CD14-positive monocyte (primary cell): ENCODE data around the gene KIF18A. TPM values are rescaled to one million over a fixed set of nuclear protein-coding genes. Genes with fewer than 3 reads are reported as not detected.

Source experiments
- DNase-seq, 3 donors: peaks; one replicate each; pipeline ENCODE4 v3.0.0-alpha.2; 2011 to 2022
- H2AFZ ChIP-seq: 2 replicates; pipeline ENCODE4 v1.6.0; 2012; ENCODE audit warnings: mild to moderate bottlenecking, low read depth, low read length, inconsistent platforms; ENCODE audit not compliant: insufficient read depth, poor library complexity, severe bottlenecking
- H3K27ac ChIP-seq, 2 donors: 1 replicate in 1 of 2; 2 replicates in 1 of 2; pipeline ENCODE4 v1.5.1; 2012 to 2013; ENCODE audit warnings: low read length in 2 of 2, control low read depth in 1 of 2, inconsistent platforms in 1 of 2, low read depth in 1 of 2, mild to moderate bottlenecking in 1 of 2
- H3K27me3 ChIP-seq, 2 donors: one replicate each; pipeline versions ENCODE4 v1.6.0 to v1.6.1; 2011 to 2013; ENCODE audit warnings: low read length in 2 of 2; ENCODE audit not compliant: control insufficient read depth in 2 of 2, insufficient read depth in 2 of 2
- H3K36me3 ChIP-seq, 2 donors: replicated peaks in 1 of 2; 1 replicate in 1 of 2; 2 replicates in 1 of 2; pipeline versions ENCODE4 v1.5.1 to v1.6.1; 2012 to 2013; ENCODE audit warnings: low read length in 2 of 2, control low read depth in 1 of 2, inconsistent platforms in 1 of 2, mild to moderate bottlenecking in 1 of 2; ENCODE audit not compliant: insufficient read depth in 2 of 2, control insufficient read depth in 1 of 2
- H3K4me1 ChIP-seq, 2 donors: 1 replicate in 1 of 2; 2 replicates in 1 of 2; pipeline versions ENCODE4 v1.5.1 to v1.6.1; 2012 to 2013; ENCODE audit warnings: low read length in 2 of 2, control low read depth in 1 of 2, inconsistent platforms in 1 of 2, mild to moderate bottlenecking in 1 of 2, moderate library complexity in 1 of 2; ENCODE audit not compliant: insufficient read depth in 2 of 2, control insufficient read depth in 1 of 2
- H3K4me2 ChIP-seq: replicated peaks from 2 replicates; pipeline ENCODE3; 2012; ENCODE audit warnings: low read length, moderate library complexity, mild to moderate bottlenecking; ENCODE audit not compliant: poor library complexity, severe bottlenecking; ENCODE audit errors: extremely low read depth
- H3K4me3 ChIP-seq, 3 experiments: fragments of 200-600 bp in 1 of 3; sonication (generic) in 1 of 3; replicated peaks in 1 of 3; 1 replicate in 2 of 3; 2 replicates in 1 of 3; pipeline ENCODE4 v1.5.1; 2011 to 2013; ENCODE audit warnings: low read length in 3 of 3, mild to moderate bottlenecking in 3 of 3, control low read depth in 2 of 3, low read depth in 2 of 3, inconsistent platforms in 1 of 3, moderate library complexity in 1 of 3
- H3K79me2 ChIP-seq: 2 replicates; pipeline ENCODE4 v1.6.0; 2012; ENCODE audit warnings: mild to moderate bottlenecking, control low read depth, inconsistent platforms, low read length, moderate library complexity; ENCODE audit not compliant: insufficient read depth
- H3K9ac ChIP-seq: 2 replicates; pipeline ENCODE4 v1.6.0; 2017; ENCODE audit warnings: low read length, mild to moderate bottlenecking; ENCODE audit not compliant: insufficient read depth, poor library complexity, severe bottlenecking
- H3K9me3 ChIP-seq, 2 donors: replicated peaks in 1 of 2; 1 replicate in 1 of 2; 2 replicates in 1 of 2; pipeline versions ENCODE4 v1.5.1 to v1.6.1; 2012 to 2013; ENCODE audit warnings: low read length in 2 of 2, control low read depth in 1 of 2; ENCODE audit not compliant: control insufficient read depth in 1 of 2, insufficient read depth in 1 of 2
- H4K20me1 ChIP-seq: 2 replicates; pipeline ENCODE4 v1.6.0; 2012; ENCODE audit warnings: mild to moderate bottlenecking, low read length, control low read depth, moderate library complexity; ENCODE audit not compliant: insufficient read depth
- H3K27ac Mint-ChIP-seq, 7 donors: one replicate each; pipeline ENCODE4 v1.8.0; 2020; ENCODE audit warnings: mild to moderate bottlenecking in 7 of 7, mixed read lengths in 7 of 7, moderate library complexity in 6 of 7, inconsistent platforms in 2 of 7
- H3K27me3 Mint-ChIP-seq, 3 donors: one replicate each; pipeline ENCODE4 v1.8.0; 2021 to 2022; ENCODE audit warnings: low read depth in 3 of 3, mild to moderate bottlenecking in 3 of 3, mixed read lengths in 3 of 3, moderate library complexity in 3 of 3, inconsistent platforms in 1 of 3
- H3K36me3 Mint-ChIP-seq, 2 donors: one replicate each; pipeline ENCODE4 v1.8.0; 2020; ENCODE audit warnings: mixed read lengths in 2 of 2, inconsistent platforms in 1 of 2, mild to moderate bottlenecking in 1 of 2
- H3K4me1 Mint-ChIP-seq: one replicate; pipeline ENCODE4 v1.8.0; 2020; ENCODE audit warnings: mild to moderate bottlenecking, mixed read lengths
- H3K4me3 Mint-ChIP-seq, 2 donors: one replicate each; pipeline ENCODE4 v1.8.0; 2020; ENCODE audit warnings: mild to moderate bottlenecking in 2 of 2, mixed read lengths in 2 of 2, moderate library complexity in 1 of 2
- H3K9me3 Mint-ChIP-seq, 7 donors: one replicate each; pipeline ENCODE4 v1.8.0; 2020 to 2022; ENCODE audit warnings: mixed read lengths in 7 of 7, mild to moderate bottlenecking in 6 of 7, moderate library complexity in 6 of 7, inconsistent platforms in 2 of 7
- intact Hi-C, 2 donors: fragments of 100-400 bp; cut with micrococcal nuclease; formaldehyde crosslinking; loops; one replicate each; pipeline versions ENCODE4 v1.15.0 to v1.15.1; 2023
- polyA plus RNA-seq, 3 donors: library from polyadenylated mRNA; depleted of rRNA in 1 of 3; unstranded in 2 of 3; stranded (reverse) in 1 of 3; fragments of 300-500 nt in 2 of 3; fragments of >200 nt in 1 of 3; fragmentation: Illumina TruSeq in 2 of 3; gene quantifications; 1 replicate in 2 of 3; 2 replicates in 1 of 3; pipeline ENCODE4 v1.2.3, GENCODE V29; 2012 to 2021
- TF ChIP-seq, protein P1 (sequence below): fragments of 200-600 bp; IDR thresholded peaks from one replicate; pipeline ENCODE4 v1.8.0; 2022; ENCODE audit warnings: antibody characterized with exemption, mild to moderate bottlenecking

KIF18A gene
- polyA plus RNA-seq, 3 donors: 0.13 to 0.73 TPM; not detected in 1

- TF ChIP-seq, protein P1, sequence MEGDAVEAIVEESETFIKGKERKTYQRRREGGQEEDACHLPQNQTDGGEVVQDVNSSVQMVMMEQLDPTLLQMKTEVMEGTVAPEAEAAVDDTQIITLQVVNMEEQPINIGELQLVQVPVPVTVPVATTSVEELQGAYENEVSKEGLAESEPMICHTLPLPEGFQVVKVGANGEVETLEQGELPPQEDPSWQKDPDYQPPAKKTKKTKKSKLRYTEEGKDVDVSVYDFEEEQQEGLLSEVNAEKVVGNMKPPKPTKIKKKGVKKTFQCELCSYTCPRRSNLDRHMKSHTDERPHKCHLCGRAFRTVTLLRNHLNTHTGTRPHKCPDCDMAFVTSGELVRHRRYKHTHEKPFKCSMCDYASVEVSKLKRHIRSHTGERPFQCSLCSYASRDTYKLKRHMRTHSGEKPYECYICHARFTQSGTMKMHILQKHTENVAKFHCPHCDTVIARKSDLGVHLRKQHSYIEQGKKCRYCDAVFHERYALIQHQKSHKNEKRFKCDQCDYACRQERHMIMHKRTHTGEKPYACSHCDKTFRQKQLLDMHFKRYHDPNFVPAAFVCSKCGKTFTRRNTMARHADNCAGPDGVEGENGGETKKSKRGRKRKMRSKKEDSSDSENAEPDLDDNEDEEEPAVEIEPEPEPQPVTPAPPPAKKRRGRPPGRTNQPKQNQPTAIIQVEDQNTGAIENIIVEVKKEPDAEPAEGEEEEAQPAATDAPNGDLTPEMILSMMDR: no peak
- H3K27ac ChIP-seq: no peak overlapping the region
- H3K9me3 ChIP-seq: peaks cover 17 to 43% of the 10 kb centered on the region in 2 donors
- intact Hi-C loops: no loop called here
- no peaks in the 10 kb centered on the region for H3K36me3 ChIP-seq
- peaks cover 2 to 7% of the 10 kb centered on the region in 2 donors for H3K36me3 Mint-ChIP-seq
- H3K4me1 ChIP-seq: no peaks in the 10 kb centered on the region
- no peak overlapping the region for H3K4me3 ChIP-seq
- no peaks in the 10 kb centered on the region for H3K79me2 ChIP-seq
- H3K9me3 Mint-ChIP-seq: peaks cover 14 to 39% (median 27%) of the 10 kb centered on the region in 7 donors
- no peaks in the 10 kb centered on the region for H4K20me1 ChIP-seq
- no peak overlapping the region for H2AFZ ChIP-seq
- DNase-seq: no peak
- H3K4me3 Mint-ChIP-seq: no peak overlapping the region
- no peak overlapping the region for H3K9ac ChIP-seq
- H3K4me1 Mint-ChIP-seq: no peaks in the 10 kb centered on the region
- H3K27ac Mint-ChIP-seq: no peak overlapping the region
- H3K4me2 ChIP-seq: no peak overlapping the region
- no peaks in the 10 kb centered on the region for H3K27me3 Mint-ChIP-seq
- H3K27me3 ChIP-seq: no peaks in the 10 kb centered on the region
These were observed 104.3 kb downstream of the KIF18A start for GRCh38 chr11:28003615-28004014.

GRCh38 chr11:27998552-27998951 is 109.4 kb downstream of the KIF18A start:
- Histone ChIP-seq H3K9me3 (peaks cover 17 to 43% of the 10 kb centered on the region in 2 donors), H3K4me2 (no peak overlapping the region)

More at GRCh38 chr11:27998552-27998951, 109.4 kb downstream of the KIF18A start:
- no peak overlapping the region for H3K27ac Mint-ChIP-seq
- no peaks in the 10 kb centered on the region for H3K4me1 Mint-ChIP-seq
- H3K4me3 Mint-ChIP-seq: no peak overlapping the region
- peaks cover 17 to 41% (median 27%) of the 10 kb centered on the region in 7 donors for H3K9me3 Mint-ChIP-seq
- intact Hi-C loops: no loop called here
- TF ChIP-seq, protein P1: no peak
- no peak overlapping the region for H2AFZ ChIP-seq
- H3K27me3 Mint-ChIP-seq: no peaks in the 10 kb centered on the region
- H3K4me3 ChIP-seq: no peak overlapping the region
- H3K36me3 Mint-ChIP-seq: peaks cover 2 to 7% of the 10 kb centered on the region in 2 donors
- no peak overlapping the region for H3K27ac ChIP-seq
- H3K4me1 ChIP-seq: no peaks in the 10 kb centered on the region
- no peaks in the 10 kb centered on the region for H3K36me3 ChIP-seq
- H3K9ac ChIP-seq: no peak overlapping the region
- no peaks in the 10 kb centered on the region for H4K20me1 ChIP-seq
- no peaks in the 10 kb centered on the region for H3K79me2 ChIP-seq
- H3K27me3 ChIP-seq: no peaks in the 10 kb centered on the region
- DNase-seq: no peak
